SK-N-SH treated with all-trans-retinoic acid at 6 μM for 48 hours (cell line): ENCODE measurements around the gene PCDHGB6.

Source experiments
- ATAC-seq: fragments of 200-7000 bp; cut with Tn5 transposase; 3 replicates; pipeline ENCODE4 v1.9.1; 2020; ENCODE audit warnings: mild to moderate bottlenecking, moderate library complexity
- ARNTL ChIP-seq: fragments of 450-650 bp; formaldehyde crosslinking; IDR thresholded peaks from 2 replicates; pipeline ENCODE4 v1.5.0; 2020; ENCODE audit warnings: low read depth, mild to moderate bottlenecking, moderate library complexity, borderline replicate concordance
- BACH2 ChIP-seq: fragments of 250-450 bp; sonication (Bioruptor Pico); IDR thresholded peaks from 2 replicates; pipeline ENCODE4 v1.9.0; 2021; ENCODE audit warnings: mild to moderate bottlenecking, borderline replicate concordance
- ESRRG ChIP-seq: fragments of 250-450 bp; sonication (Bioruptor Pico); IDR thresholded peaks from 2 replicates; pipeline ENCODE4 v1.6.1; 2021; ENCODE audit warnings: mild to moderate bottlenecking
- GLIS3 ChIP-seq: fragments of 250-450 bp; sonication (Bioruptor Pico); IDR thresholded peaks from 2 replicates; pipeline ENCODE4 v1.5.0; 2020; ENCODE audit warnings: mild to moderate bottlenecking, moderate library complexity
- ISL1 ChIP-seq: fragments of 250-450 bp; sonication (Bioruptor Pico); IDR thresholded peaks from 2 replicates; pipeline ENCODE4 v2.1.2; 2022; ENCODE audit warnings: mild to moderate bottlenecking, moderate library complexity
- OSR1 ChIP-seq: fragments of 250-450 bp; sonication (Bioruptor Pico); IDR thresholded peaks from 2 replicates; pipeline ENCODE4 v1.8.0; 2022; ENCODE audit warnings: moderate library complexity, mild to moderate bottlenecking, inconsistent platforms
- PPARA ChIP-seq: fragments of 250-450 bp; sonication (Bioruptor Pico); IDR thresholded peaks from 2 replicates; pipeline ENCODE4 v1.5.0; 2020; ENCODE audit warnings: mild to moderate bottlenecking, borderline replicate concordance
- RARB ChIP-seq: fragments of 250-450 bp; sonication (Bioruptor Pico); IDR thresholded peaks from 2 replicates; pipeline ENCODE4 v1.8.0; 2021; ENCODE audit warnings: mild to moderate bottlenecking, moderate library complexity
- SNAI2 ChIP-seq: fragments of 250-450 bp; sonication (Bioruptor Pico); IDR thresholded peaks from 2 replicates; pipeline ENCODE4 v1.5.0; 2020; ENCODE audit warnings: mild to moderate bottlenecking, moderate library complexity
- TCF4 ChIP-seq: fragments of 250-450 bp; sonication (Bioruptor Pico); IDR thresholded peaks from 2 replicates; pipeline ENCODE4 v1.8.0; 2021; ENCODE audit warnings: mild to moderate bottlenecking, moderate library complexity, borderline replicate concordance
- ZC3H10 ChIP-seq: fragments of 250-450 bp; sonication (Bioruptor Pico); IDR thresholded peaks from 2 replicates; pipeline ENCODE4 v1.5.1; 2021; ENCODE audit warnings: mild to moderate bottlenecking, moderate library complexity
- ZFP3 ChIP-seq: fragments of 250-450 bp; sonication (Bioruptor Pico); IDR thresholded peaks from 2 replicates; pipeline ENCODE4 v1.5.0; 2020; ENCODE audit warnings: mild to moderate bottlenecking, moderate library complexity
- ZFP30 ChIP-seq: fragments of 450-650 bp; formaldehyde crosslinking; IDR thresholded peaks from 2 replicates; pipeline ENCODE4 v1.5.0; 2022; ENCODE audit warnings: mild to moderate bottlenecking, moderate library complexity
- ZNF565 ChIP-seq: fragments of 450-650 bp; formaldehyde crosslinking; conservative IDR thresholded peaks from 2 replicates; pipeline ENCODE4 v1.5.0; 2020; ENCODE audit warnings: low read depth, mild to moderate bottlenecking, moderate library complexity
- ZNF70 ChIP-seq: fragments of 450-650 bp; formaldehyde crosslinking; IDR thresholded peaks from 2 replicates; pipeline ENCODE4 v1.5.0; 2020; ENCODE audit warnings: mild to moderate bottlenecking, moderate library complexity
- ZNF8 ChIP-seq: fragments of 450-650 bp; formaldehyde crosslinking; IDR thresholded peaks from 2 replicates; pipeline ENCODE4 v1.5.0; 2020; ENCODE audit warnings: mild to moderate bottlenecking, moderate library complexity
- TF ChIP-seq, protein P1 (sequence below): fragments of 250-450 bp; sonication (Bioruptor Pico); IDR thresholded peaks from 2 replicates; pipeline ENCODE4 v1.5.1; 2021; ENCODE audit warnings: mild to moderate bottlenecking, moderate library complexity
- TF ChIP-seq, protein P2 (sequence below): fragments of 250-450 bp; sonication (Bioruptor Pico); IDR thresholded peaks from 2 replicates; pipeline ENCODE4 v1.8.0; 2021; ENCODE audit warnings: low read depth, mild to moderate bottlenecking, moderate library complexity, borderline replicate concordance
- TF ChIP-seq, protein P3 (sequence below): fragments of 250-450 bp; sonication (Bioruptor Pico); IDR thresholded peaks from 2 replicates; pipeline ENCODE4 v1.5.1; 2020; ENCODE audit warnings: low read depth, mild to moderate bottlenecking, moderate library complexity
- TF ChIP-seq, protein P4 (sequence below): fragments of 250-450 bp; sonication (Bioruptor Pico); IDR thresholded peaks from 2 replicates; pipeline ENCODE4 v1.5.0; 2020; ENCODE audit warnings: mild to moderate bottlenecking, moderate library complexity

Gene PCDHGB6

DNA sequence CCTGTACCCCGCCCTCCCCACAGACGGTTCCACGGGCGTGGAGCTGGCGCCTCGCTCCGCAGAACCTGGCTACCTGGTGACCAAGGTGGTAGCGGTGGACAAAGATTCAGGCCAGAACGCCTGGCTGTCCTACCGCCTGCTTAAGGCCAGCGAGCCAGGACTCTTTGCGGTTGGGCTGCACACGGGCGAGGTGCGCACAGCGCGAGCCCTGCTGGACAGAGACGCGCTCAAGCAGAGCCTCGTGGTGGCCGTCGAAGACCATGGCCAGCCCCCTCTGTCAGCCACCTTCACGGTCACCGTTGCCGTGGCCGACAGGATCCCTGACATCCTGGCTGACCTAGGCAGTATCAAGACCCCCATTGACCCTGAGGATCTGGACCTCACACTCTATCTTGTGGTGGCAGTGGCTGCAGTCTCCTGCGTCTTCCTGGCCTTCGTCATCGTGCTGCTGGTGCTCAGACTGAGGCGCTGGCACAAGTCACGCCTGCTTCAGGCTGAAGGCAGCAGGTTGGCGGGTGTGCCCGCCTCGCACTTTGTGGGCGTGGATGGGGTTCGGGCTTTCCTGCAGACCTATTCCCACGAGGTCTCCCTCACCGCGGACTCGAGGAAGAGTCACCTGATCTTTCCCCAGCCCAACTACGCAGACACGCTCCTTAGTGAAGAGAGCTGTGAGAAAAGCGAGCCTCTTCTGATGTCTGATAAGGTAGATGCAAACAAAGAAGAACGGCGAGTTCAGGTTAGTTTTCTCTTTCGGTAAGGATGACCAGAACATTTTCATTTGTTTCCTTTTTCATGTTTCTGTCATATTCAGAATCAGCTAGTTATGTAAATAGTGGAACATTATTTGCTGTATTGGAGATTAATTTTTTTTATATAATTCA lies 41.6 kb upstream of the PCDHGB6 start:
- TF ChIP-seq ZC3H10: no peak
- no peak for TF ChIP-seq SNAI2 (CRISPR knock-in tag)
- no peak for ATAC-seq

DNA sequence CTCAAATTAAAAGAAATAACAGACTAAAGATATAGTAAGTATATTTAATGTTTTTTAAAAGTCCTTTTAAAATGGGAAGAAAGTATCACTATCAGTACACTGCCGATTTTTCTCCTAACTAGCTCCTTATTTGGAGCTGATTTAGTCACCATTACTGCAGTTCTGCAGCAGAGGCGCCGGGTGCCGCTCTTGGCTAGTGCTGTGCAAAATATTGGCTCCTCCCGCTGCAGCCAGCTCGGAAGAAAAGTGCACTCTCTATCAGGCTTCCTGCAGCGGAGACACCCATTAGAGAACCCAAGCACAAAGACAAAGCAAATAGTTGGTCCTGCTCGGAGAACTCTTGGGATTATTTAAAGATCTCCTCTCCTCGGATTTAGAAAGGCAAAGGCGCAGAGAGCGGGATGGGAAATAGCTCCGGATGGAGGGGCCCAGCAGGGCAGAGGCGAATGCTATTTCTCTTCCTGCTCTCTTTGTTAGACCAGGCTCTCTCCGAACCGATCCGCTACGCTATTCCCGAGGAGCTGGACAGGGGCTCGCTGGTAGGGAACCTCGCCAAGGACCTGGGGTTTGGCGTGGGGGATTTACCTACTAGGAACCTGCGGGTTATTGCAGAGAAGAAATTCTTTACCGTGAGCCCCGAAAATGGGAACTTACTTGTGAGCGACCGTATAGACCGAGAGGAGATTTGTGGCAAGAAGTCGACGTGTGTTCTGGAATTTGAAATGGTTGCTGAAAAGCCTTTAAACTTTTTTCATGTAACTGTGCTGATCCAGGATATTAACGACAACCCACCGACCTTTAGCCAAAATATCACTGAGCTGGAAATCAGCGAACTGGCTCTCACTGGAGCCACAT lies 37.6 kb upstream of the PCDHGB6 start, which contains the start of gene PCDHGB3:
PCDHGB3 (plus strand) TSS at position 249 of the 855 bp plus-strand sequence; CDS start at position 402, 153 bp downstream.
- TF ChIP-seq TCF4 (no peak), SNAI2 (CRISPR knock-in tag) (no peak), ZFP30 (CRISPR knock-in tag) (no peak), ZC3H10 (no peak), ZNF8 (CRISPR knock-in tag) (no peak), ZNF70 (CRISPR knock-in tag) (no peak), ZNF565 (no peak), ISL1 (CRISPR knock-in tag) (no peak)
- TF ChIP-seq, protein P1, sequence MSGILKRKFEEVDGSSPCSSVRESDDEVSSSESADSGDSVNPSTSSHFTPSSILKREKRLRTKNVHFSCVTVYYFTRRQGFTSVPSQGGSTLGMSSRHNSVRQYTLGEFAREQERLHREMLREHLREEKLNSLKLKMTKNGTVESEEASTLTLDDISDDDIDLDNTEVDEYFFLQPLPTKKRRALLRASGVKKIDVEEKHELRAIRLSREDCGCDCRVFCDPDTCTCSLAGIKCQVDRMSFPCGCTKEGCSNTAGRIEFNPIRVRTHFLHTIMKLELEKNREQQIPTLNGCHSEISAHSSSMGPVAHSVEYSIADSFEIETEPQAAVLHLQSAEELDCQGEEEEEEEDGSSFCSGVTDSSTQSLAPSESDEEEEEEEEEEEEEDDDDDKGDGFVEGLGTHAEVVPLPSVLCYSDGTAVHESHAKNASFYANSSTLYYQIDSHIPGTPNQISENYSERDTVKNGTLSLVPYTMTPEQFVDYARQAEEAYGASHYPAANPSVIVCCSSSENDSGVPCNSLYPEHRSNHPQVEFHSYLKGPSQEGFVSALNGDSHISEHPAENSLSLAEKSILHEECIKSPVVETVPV (CRISPR knock-in tag): no peak
- TF ChIP-seq, protein P2, sequence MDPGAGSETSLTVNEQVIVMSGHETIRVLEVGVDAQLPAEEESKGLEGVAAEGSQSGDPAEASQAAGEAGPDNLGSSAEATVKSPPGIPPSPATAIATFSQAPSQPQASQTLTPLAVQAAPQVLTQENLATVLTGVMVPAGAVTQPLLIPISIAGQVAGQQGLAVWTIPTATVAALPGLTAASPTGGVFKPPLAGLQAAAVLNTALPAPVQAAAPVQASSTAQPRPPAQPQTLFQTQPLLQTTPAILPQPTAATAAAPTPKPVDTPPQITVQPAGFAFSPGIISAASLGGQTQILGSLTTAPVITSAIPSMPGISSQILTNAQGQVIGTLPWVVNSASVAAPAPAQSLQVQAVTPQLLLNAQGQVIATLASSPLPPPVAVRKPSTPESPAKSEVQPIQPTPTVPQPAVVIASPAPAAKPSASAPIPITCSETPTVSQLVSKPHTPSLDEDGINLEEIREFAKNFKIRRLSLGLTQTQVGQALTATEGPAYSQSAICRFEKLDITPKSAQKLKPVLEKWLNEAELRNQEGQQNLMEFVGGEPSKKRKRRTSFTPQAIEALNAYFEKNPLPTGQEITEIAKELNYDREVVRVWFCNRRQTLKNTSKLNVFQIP (CRISPR knock-in tag): no peak
- ATAC-seq: no peak

DNA sequence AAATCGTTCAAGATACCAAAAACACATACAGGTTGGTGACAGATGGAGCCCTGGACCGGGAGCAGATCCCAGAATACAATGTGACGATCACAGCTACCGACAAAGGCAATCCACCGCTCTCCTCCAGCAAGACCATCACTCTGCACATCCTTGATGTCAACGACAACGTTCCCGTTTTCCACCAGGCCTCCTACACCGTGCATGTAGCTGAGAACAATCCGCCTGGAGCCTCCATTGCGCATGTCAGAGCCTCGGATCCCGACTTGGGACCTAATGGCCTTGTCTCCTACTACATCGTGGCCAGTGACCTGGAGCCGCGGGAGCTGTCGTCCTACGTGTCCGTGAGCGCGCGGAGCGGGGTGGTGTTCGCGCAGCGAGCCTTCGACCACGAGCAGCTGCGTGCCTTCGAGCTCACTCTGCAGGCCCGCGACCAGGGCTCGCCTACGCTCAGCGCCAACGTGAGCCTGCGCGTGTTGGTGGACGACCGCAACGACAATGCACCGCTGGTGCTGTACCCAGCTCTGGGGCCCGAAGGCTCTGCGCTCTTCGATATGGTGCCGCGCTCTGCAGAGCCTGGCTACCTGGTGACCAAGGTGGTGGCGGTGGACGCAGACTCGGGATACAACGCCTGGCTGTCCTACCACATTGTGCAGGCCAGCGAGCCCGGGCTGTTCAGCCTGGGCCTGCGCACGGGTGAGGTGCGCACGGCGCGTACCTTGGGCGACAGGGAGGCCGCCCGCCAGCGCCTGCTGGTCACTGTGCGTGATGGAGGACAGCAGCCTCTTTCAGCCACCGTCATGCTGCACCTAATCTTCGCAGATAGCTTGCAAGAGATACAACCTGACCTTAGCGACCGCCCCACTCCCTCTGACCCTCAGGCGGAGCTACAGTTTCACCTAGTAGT lies 36.0 kb upstream of the PCDHGB6 start:
- no peak for ATAC-seq
- TF ChIP-seq ISL1 (CRISPR knock-in tag) (no peak), ZFP3 (CRISPR knock-in tag) (no peak), ZFP30 (CRISPR knock-in tag) (no peak), SNAI2 (CRISPR knock-in tag) (no peak), ZNF70 (CRISPR knock-in tag) (no peak), PPARA (CRISPR knock-in tag) (no peak), ARNTL (CRISPR knock-in tag) (no peak), ZC3H10 (no peak), GLIS3 (CRISPR knock-in tag) (no peak), BACH2 (CRISPR knock-in tag) (no peak), OSR1 (CRISPR knock-in tag) (no peak), RARB (no peak), ZNF565 (no peak), ESRRG (no peak), ZNF8 (CRISPR knock-in tag) (no peak)
- TF ChIP-seq, protein P1 (CRISPR knock-in tag): no peak
- TF ChIP-seq, protein P3, sequence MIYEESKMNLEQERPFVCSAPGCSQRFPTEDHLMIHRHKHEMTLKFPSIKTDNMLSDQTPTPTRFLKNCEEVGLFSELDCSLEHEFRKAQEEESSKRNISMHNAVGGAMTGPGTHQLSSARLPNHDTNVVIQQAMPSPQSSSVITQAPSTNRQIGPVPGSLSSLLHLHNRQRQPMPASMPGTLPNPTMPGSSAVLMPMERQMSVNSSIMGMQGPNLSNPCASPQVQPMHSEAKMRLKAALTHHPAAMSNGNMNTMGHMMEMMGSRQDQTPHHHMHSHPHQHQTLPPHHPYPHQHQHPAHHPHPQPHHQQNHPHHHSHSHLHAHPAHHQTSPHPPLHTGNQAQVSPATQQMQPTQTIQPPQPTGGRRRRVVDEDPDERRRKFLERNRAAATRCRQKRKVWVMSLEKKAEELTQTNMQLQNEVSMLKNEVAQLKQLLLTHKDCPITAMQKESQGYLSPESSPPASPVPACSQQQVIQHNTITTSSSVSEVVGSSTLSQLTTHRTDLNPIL (CRISPR knock-in tag): no peak
- TF ChIP-seq, protein P4, sequence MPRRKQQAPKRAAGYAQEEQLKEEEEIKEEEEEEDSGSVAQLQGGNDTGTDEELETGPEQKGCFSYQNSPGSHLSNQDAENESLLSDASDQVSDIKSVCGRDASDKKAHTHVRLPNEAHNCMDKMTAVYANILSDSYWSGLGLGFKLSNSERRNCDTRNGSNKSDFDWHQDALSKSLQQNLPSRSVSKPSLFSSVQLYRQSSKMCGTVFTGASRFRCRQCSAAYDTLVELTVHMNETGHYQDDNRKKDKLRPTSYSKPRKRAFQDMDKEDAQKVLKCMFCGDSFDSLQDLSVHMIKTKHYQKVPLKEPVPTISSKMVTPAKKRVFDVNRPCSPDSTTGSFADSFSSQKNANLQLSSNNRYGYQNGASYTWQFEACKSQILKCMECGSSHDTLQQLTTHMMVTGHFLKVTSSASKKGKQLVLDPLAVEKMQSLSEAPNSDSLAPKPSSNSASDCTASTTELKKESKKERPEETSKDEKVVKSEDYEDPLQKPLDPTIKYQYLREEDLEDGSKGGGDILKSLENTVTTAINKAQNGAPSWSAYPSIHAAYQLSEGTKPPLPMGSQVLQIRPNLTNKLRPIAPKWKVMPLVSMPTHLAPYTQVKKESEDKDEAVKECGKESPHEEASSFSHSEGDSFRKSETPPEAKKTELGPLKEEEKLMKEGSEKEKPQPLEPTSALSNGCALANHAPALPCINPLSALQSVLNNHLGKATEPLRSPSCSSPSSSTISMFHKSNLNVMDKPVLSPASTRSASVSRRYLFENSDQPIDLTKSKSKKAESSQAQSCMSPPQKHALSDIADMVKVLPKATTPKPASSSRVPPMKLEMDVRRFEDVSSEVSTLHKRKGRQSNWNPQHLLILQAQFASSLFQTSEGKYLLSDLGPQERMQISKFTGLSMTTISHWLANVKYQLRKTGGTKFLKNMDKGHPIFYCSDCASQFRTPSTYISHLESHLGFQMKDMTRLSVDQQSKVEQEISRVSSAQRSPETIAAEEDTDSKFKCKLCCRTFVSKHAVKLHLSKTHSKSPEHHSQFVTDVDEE (CRISPR knock-in tag): no peak
- TF ChIP-seq, protein P2 (CRISPR knock-in tag): no peak
- TF ChIP-seq, all 23 proteins: peak for 0
